ENCODE measurements around the gene SIM1.

SIM1 gene

DNA sequence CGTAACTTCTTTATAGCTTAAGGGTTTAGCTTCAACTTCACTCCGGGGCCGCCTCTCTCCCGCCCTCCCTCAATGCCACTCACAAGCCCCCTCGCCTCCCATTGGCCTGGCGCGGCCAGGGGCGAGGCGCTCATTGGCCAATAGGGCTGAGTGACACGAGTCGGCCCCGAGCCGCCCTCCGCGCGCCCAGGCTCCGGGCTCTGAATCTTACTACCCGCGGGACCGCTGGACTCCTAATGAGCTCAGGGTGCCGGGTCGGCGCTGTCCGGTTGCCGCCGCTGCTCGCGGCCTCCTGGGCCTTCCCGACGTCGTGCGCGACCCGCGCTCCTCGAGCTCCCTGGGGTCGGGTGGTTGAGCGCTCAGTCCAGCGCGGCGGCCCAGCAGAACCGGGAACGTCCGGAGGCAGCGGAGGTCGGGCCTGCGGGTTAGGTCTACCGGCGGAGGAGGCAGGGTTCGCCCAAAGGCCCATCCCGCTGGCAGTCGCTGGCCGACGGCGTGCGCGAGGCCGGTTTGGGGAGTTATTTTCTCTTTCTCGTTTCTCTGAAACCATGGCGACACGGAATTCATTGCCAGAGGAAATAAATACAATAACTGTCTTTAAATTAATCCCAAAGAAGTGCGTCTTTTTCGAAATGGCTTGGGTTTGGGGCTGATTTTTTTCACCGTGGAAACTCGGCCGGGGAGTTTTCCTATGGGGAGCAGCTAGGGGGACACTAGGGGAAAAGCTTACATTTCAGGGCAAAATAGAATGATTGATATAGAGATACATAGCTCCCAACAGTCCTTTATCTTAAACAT lies at the start of gene SIM1:
Gene SIM1, minus strand, starts transcription at position 19 of the 798 bp plus-strand sequence. CDS start 1,453 bp downstream, outside the sequence.
- Mint-ChIP-seq H3K27ac (peak within 1 kb of the TSS; percentile 16), H3K4me1 (ENCODE audit: low read depth) (peaks cover 28% of the 10 kb centered on the region)

DNA sequence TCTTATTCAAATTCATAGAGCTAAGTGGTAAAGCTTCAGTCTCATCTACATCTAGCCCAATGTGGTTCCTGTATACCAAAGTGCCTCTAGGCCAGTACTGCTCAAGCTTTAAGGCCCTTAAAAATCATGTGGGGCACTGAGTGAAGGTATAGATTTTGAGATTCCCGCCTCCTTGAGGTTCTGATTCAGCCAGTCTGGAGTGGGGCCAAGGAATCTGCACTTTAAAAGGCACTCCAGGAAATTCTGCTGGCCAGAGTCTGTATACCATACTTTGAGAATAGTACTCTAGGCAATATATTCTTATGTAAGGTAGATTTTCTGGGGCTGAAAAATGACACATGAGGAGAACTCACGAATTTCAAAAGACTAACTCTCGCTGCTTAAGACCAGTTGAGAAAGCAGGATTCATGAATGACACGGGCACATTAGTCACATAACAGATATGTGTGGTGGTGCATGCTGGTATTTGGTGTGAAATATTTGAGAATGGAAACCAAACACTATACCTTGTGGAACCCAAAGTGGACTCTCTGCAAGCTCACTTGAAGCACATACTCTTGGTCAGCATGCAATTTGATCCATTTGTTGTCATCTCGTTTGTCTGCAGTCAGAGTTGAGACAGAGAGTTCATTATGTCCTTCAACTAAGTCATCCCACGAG lies 47.6 kb upstream of the SIM1 start:
- H3K36me3 Mint-ChIP-seq: peaks cover 31% of the 10 kb centered on the region
- H3K27ac Mint-ChIP-seq: no peak overlapping the region
- no peaks in the 10 kb centered on the region for H3K9me3 Mint-ChIP-seq (ENCODE audit: low read depth)

More for the DNA sequence above, at the start of gene SIM1:
- H3K9me3 Mint-ChIP-seq (ENCODE audit: low read depth): peaks cover 16% of the 10 kb centered on the region
- peak within 1 kb of the TSS; percentile 68 for H3K4me3 Mint-ChIP-seq
- peaks cover 16% of the 10 kb centered on the region for H3K36me3 Mint-ChIP-seq
- peaks cover 62% of the 10 kb centered on the region for H3K27me3 Mint-ChIP-seq

GRCh38 chr6:100509101-100509500 lies 44.4 kb upstream of the SIM1 start:
- Mint-ChIP-seq H3K27ac (no peak overlapping the region), H3K27me3 (no peaks in the 10 kb centered on the region), H3K4me3 (no peak overlapping the region), H3K9me3 (ENCODE audit: low read depth) (no peaks in the 10 kb centered on the region), H3K4me1 (ENCODE audit: low read depth) (no peaks in the 10 kb centered on the region), H3K36me3 (peaks cover 22% of the 10 kb centered on the region)

More for the DNA sequence above, 47.6 kb upstream of the SIM1 start:
- H3K4me3 Mint-ChIP-seq: no peak overlapping the region
- H3K27me3 Mint-ChIP-seq: no peaks in the 10 kb centered on the region
- no peaks in the 10 kb centered on the region for H3K4me1 Mint-ChIP-seq (ENCODE audit: low read depth)

DNA sequence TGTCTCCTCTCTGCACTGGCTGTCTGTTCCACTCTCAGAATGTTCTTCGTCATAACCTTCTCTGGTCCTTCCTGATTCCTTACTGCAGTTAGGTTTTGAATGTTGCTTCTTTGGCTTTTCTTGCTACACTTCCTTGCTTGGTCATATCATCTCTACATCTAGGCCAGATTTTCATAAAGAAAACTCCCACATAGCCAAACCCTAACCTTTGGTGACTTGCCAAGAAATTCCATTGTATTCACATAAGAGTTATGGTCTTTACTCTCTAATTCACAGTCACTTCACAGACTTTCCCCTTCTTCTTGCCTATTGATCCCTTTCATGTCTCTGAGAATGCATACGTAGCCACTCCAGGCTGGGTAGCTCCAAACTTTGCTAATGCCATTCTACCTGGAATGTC lies 41.9 kb upstream of the SIM1 start:
- Mint-ChIP-seq H3K27me3 (no peaks in the 10 kb centered on the region), H3K36me3 (peaks cover 13% of the 10 kb centered on the region), H3K27ac (no peak overlapping the region), H3K9me3 (ENCODE audit: low read depth) (no peaks in the 10 kb centered on the region), H3K4me1 (ENCODE audit: low read depth) (no peaks in the 10 kb centered on the region), H3K4me3 (no peak overlapping the region)

DNA sequence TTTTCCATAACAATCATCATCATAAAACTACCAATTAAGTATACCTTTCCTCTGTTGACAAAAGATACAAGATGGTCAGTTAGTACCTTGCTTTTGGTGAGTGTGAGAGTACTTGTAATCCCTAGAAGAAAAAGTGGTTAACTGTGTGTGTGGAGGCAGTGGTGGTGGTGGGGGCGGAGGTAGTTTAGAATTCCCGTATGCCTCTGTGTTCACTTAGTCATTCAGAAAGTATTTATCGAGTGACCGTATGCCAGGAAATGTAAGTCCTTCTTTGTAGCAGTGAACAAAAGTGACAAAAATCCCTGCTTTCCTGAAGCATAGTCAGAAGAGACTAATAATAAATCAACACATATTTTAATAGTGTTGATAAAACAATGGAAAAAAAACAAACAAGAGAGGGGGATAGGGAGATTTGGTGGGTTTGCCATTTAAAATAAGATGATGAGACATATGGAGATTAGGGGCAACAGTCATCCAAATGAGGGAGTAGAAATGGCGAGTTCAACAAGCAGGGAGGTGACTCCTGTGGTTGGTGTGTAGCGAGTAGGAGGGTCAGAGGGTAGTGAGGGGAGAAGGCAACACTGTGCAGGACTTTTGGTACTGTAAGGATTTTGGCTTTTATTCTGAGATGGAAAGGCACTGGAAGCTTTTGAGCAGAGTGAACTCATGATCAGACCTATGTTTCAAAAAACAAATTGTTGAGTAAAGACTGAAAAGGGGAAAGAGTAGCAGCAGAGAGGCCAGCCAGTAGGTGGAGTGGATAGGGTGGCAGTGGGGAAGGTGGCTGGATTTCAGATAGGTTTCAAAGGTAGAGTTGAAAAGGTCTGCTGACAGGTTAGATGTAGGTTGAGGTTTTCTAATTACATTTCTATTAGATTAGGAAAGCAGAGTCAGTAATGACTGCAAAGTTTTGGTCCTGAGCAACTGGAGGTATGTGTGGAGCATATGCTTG lies 40.3 kb upstream of the SIM1 start:
- Mint-ChIP-seq H3K27ac (no peak overlapping the region), H3K4me1 (ENCODE audit: low read depth) (no peaks in the 10 kb centered on the region), H3K4me3 (no peak overlapping the region), H3K27me3 (peaks cover 1% of the 10 kb centered on the region), H3K9me3 (ENCODE audit: low read depth) (no peaks in the 10 kb centered on the region), H3K36me3 (peaks cover 8% of the 10 kb centered on the region)

- peaks cover 12% of the 10 kb centered on the region for H3K27me3 Mint-ChIP-seq
- no peaks in the 10 kb centered on the region for H3K4me1 Mint-ChIP-seq (ENCODE audit: low read depth)
- H3K4me3 Mint-ChIP-seq: no peak overlapping the region
- peaks cover 10% of the 10 kb centered on the region for H3K36me3 Mint-ChIP-seq
- no peak overlapping the region for H3K27ac Mint-ChIP-seq
- H3K9me3 Mint-ChIP-seq (ENCODE audit: low read depth): no peaks in the 10 kb centered on the region
Observed at GRCh38 chr6:100503043-100503705, 38.5 kb upstream of the SIM1 start.

DNA sequence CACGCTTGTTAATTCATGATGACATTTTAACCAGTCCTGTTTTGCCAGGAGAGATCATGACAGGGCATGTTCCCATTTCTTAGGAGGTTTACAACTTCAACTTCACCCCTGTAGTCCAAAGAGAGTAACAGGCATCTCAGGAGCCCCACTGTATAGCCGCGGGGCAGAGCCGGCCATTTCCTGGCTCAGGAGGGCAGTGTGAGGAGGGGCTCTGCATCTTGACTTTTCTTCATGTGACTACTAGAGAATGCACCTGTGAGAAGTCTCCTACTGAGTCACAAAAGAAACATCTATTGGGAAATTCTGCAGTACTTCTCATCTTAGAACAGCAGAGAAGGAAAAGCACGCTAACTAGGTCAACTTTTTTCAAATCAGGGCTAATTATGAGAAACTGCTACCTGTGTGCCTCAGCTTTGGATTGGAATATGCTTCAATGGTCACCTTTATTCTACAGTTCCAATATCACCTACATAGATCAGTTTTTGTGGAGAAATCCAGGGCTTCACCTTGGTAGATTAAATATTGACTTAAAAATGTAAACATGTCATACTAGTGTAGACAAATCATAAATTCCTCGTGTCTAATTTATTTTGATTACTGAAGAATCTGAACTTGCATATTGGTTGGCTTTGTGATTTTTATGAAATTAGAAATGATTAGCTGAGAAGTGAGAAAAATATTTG lies 28.6 kb upstream of the SIM1 start:
- Mint-ChIP-seq H3K27me3 (peaks cover 21% of the 10 kb centered on the region), H3K4me1 (ENCODE audit: low read depth) (no peaks in the 10 kb centered on the region), H3K9me3 (ENCODE audit: low read depth) (peaks cover 4% of the 10 kb centered on the region), H3K27ac (no peak overlapping the region), H3K36me3 (no peaks in the 10 kb centered on the region), H3K4me3 (no peak overlapping the region)

DNA sequence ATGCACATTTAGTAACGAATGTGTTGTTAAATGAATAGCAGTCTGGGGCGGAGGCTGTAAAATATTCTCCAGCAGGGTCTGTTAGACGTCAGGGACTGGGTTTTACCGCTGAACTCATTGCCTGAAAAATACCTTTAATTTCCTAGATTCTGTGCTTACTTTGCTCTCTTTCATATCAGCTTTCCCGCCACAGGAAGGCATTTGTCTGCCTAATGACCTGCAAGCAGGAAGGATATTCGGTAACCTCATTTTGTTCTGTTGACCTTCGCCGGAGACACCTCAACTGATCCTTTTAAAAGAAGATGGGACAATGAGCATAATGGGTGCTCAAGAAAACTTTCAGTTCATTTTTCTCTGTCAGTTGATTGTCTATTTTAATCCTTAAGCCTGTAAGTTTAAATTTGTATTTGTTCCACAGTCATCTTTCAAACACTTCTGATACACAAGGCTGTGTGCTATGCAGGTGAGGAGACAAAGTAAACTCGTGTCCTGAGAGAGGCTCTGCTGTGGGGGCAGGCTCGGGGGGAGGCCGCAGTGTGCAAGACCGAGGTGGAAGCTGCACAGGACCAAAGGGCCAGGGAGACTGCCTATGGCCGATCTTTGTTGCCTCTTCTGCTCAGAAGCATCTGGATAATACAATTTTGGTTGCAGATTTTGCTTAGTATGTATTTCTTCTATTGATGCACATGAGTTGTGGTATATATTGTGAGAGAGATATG lies 27.4 kb upstream of the SIM1 start:
- Mint-ChIP-seq H3K27ac (no peak overlapping the region), H3K4me1 (ENCODE audit: low read depth) (no peaks in the 10 kb centered on the region), H3K36me3 (no peaks in the 10 kb centered on the region), H3K9me3 (ENCODE audit: low read depth) (peaks cover 4% of the 10 kb centered on the region), H3K4me3 (no peak overlapping the region), H3K27me3 (peaks cover 24% of the 10 kb centered on the region)

DNA sequence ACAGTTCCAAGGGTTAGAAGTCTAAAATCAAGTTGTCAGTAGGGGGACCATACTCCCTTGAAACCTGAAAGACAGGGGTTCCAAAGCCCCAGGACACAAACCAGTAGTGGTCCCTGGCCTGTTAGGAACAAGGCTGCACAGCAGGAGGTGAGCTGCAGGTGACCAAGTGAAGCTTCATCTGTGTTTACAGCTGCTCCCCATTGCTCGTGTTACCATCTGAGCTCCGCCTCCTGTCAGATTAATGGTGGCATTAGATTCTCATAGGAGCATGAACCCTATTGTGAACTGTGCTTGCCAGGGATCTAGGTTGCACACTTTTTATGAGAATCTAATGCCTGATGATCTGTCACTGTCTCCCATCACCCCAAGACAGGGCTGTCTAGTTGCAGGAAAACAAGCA lies 25.3 kb upstream of the SIM1 start:
- no peaks in the 10 kb centered on the region for H3K9me3 Mint-ChIP-seq (ENCODE audit: low read depth)
- H3K4me1 Mint-ChIP-seq (ENCODE audit: low read depth): no peaks in the 10 kb centered on the region
- H3K36me3 Mint-ChIP-seq: no peaks in the 10 kb centered on the region
- peaks cover 21% of the 10 kb centered on the region for H3K27me3 Mint-ChIP-seq
- H3K4me3 Mint-ChIP-seq: no peak overlapping the region
- no peak overlapping the region for H3K27ac Mint-ChIP-seq

DNA sequence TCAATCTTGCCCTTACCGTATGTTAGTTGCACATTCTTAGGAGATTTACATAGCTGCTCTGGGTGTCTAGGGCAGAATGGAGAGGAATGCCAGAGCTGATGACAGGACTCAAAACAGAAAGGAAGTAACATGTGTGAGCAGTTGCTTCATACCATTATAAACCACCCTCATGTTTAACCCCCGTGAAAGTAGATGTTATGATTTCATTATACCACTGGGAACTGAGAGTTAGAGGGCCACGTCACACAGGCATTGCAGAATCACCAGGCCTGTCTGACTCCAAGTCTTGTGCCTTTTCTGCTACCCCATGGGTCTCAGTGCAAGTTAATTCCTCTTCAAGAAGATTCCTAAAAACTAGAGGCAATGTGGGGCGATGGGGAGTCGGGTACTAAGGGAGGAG lies 23.5 kb upstream of the SIM1 start:
- Mint-ChIP-seq H3K9me3 (ENCODE audit: low read depth) (no peaks in the 10 kb centered on the region), H3K27ac (no peak overlapping the region), H3K4me1 (ENCODE audit: low read depth) (no peaks in the 10 kb centered on the region), H3K4me3 (no peak overlapping the region), H3K27me3 (peaks cover 24% of the 10 kb centered on the region), H3K36me3 (no peaks in the 10 kb centered on the region)

GRCh38 chr6:100487638-100488037 lies 22.9 kb upstream of the SIM1 start:
- H3K36me3 Mint-ChIP-seq: no peaks in the 10 kb centered on the region
- no peaks in the 10 kb centered on the region for H3K4me1 Mint-ChIP-seq (ENCODE audit: low read depth)
- no peak overlapping the region for H3K4me3 Mint-ChIP-seq
- peaks cover 26% of the 10 kb centered on the region for H3K27me3 Mint-ChIP-seq
- no peak overlapping the region for H3K27ac Mint-ChIP-seq
- no peaks in the 10 kb centered on the region for H3K9me3 Mint-ChIP-seq (ENCODE audit: low read depth)

DNA sequence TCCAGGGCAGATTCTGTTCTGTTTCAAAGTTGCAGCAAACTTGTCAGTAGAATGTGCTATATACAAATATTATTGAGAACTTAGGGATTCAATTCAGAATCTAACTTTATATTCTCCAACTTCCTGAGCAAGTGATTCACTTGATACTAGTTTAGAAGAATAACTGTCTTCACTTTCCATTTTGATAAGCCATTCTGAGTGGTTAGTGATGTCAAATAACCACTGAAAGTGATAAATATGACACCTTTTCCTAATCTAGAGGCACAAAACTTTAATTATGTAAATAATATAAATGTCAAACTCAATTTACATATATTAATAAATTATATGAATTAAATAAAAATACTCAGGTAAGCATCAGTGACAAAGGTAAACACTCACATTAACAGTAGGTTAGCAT lies 20.5 kb upstream of the SIM1 start:
- Mint-ChIP-seq H3K27me3 (peaks cover 21% of the 10 kb centered on the region), H3K4me1 (ENCODE audit: low read depth) (no peaks in the 10 kb centered on the region), H3K9me3 (ENCODE audit: low read depth) (no peaks in the 10 kb centered on the region), H3K36me3 (no peaks in the 10 kb centered on the region), H3K4me3 (no peak overlapping the region), H3K27ac (no peak overlapping the region)

GRCh38 chr6:100484474-100484873 lies 19.8 kb upstream of the SIM1 start:
- Mint-ChIP-seq H3K27ac (no peak overlapping the region), H3K36me3 (no peaks in the 10 kb centered on the region), H3K27me3 (peaks cover 18% of the 10 kb centered on the region), H3K4me3 (no peak overlapping the region), H3K4me1 (ENCODE audit: low read depth) (no peaks in the 10 kb centered on the region), H3K9me3 (ENCODE audit: low read depth) (no peaks in the 10 kb centered on the region)
